GM19023 (cell line): ENCODE measurements around the gene CLDN5.

Experiments used
- ATAC-seq: cut with Tn5 transposase; IDR thresholded peaks from one replicate; pipeline ENCODE4 v1.9.1; 2021; ENCODE audit warnings: mild to moderate bottlenecking, moderate library complexity; ENCODE audit not compliant: unreplicated experiment

The CLDN5 gene

DNA sequence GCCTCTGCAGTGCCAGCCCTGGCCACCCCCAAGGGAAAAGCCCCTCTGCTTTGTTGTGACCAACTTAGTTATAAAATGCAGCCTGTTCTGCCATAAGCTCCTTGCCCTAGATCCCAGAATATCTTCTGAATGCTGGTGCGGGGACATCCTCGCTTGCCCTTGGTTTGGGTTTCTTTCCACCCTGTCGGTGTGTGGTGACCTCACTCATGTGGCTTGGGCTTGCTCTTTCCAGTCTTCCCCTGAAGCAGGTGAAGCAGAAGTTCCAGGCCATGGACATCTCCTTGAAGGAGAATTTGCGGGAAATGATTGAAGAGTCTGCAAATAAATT, 16.7 kb downstream of the CLDN5 start:
- no peak for ATAC-seq

- ATAC-seq = no peak
Observed at GRCh38 chr22:19506212-19506611, 18.0 kb downstream of the CLDN5 start.

DNA sequence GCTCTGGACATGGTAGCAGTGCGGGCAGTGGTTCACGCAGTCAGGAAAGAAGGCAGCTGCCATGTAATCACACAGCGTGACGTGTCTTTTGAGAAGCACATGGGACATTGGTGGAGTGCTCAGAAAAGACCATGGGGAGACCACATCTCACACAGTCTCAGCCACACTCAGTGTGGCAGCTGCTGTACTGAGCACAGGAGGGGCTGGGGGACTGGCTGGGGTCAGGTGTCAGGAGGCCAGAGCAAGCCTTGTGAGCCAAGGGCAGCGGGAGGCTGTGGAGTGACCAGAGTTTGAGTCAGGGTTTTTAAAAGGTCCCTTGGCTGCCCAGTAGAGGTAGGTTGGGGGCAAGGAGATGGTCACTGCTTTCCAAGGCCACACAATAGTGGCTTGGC, 18.5 kb downstream of the CLDN5 start:
- no peak for ATAC-seq

GRCh38 chr22:19504900-19505734, 19.1 kb downstream of the CLDN5 start:
- ATAC-seq = no peak

- no peak for ATAC-seq
Observed at GRCh38 chr22:19503869-19504268, 20.3 kb downstream of the CLDN5 start.

DNA sequence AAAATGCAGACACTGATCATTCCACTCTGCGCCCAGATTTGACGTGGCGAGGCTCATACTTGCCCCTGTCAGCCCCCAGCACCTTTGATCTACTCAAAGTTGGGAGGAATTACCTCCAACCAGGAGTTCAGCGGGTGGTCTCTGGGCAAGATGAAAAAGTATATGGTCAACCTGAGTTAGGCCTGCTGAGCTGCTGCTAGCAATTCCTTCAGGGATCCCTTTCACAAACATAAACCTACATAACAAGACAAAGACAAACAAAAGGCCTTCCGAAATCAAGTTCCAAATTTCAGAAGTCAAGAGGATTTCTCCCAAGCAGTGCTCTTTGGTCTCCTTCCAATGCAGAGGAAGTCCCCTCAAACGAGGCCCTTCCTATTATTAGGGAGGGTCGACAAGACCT, 20.8 kb downstream of the CLDN5 start:
- ATAC-seq = no peak

DNA sequence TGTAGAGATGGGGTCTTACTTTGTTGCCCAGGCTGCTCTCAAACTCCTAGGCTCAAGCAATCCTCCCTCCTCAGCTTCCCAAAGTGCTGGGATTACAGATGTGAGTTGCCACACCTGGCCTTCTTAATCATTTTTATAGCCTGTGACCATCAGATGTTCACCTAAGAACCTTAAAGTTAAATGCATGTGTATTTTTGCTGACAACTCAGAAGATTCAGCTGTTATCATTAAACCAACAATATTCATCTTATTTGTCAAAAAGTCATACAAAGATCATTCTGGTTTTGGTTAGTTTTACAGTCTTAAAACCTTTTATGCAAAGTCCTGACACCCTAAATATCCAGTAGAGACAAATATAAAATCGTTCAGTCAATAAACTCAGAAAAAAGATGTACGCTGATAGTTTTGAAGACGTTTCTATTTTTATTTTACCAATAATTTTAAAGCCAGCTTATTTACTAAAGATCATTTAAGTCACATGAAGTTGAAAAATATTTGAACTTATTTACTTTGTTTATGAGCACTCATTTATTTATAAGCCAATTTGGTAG, 22.2 kb downstream of the CLDN5 start:
- no peak for ATAC-seq

GRCh38 chr22:19499880-19500242, 24.3 kb downstream of the CLDN5 start:
- ATAC-seq = no peak

DNA sequence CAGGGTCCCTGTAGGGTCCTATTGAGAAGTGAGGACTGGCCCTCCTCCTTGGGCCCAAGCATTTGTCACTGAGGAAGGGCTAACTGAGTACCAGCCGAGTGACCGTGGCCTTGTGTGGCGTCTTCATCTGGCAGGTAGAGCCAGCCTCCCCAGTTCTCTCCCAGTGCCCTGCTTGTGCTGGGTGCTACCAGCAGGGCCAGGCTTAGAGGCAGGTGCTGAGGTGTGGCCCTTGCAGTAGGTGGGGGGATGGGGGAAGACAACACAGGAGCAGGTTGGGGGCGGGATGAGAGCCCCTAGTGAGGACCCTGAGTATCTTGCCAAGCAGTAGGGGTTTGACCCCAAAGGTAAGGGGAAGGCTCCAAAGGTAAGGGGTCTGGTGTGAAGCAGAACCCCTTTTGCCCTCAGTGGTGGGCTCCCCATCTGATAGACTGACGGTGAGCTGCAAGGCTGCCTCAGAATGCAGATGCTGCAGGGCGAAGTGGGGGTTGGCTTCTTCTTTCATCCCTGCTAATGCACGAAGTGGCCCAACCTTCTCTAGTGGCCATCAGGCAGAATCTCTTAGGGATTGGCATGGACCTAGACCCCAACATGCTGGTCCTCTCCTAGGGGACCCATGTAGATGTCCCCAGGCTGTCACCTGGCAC, 24.9 kb downstream of the CLDN5 start:
- no peak for ATAC-seq

DNA sequence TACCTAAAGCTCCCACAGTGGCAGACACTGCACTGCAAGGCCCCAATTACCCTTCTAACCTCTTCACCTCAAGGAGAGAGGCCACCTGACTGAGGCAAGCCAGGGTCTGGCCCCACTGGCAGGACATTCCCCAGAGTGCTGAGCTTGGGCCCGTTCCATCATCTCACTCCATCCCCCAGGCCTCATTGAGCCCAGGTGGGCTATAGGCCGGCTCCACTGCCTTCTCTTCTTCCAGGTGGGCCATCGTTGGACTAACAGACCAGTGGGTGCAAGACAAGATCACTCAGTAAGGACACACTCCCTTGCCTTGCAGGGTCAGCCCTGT, 25.4 kb downstream of the CLDN5 start:
- no peak for ATAC-seq

- ATAC-seq = no peak
Observed at GRCh38 chr22:19498154-19498865, 25.9 kb downstream of the CLDN5 start.

DNA sequence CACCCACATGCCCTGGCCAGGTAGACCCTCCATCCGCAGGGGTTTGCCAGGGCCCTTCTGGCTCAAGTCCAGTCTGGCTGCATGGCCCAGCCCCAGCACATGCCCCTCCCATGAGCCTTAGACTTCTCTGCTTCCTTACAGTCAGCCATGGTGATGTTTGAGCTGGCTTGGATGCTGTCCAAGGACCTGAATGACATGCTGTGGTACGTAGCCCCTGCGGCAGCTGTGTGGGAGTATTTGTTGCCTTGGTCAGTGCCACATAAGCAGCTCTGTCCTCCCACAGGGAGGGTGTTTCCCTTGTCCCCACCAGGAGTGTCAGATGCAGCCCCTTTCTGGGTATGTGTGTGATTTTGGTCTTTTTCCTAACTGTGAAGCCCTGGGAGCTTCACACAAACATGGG, 27.0 kb downstream of the CLDN5 start:
- ATAC-seq = no peak

DNA sequence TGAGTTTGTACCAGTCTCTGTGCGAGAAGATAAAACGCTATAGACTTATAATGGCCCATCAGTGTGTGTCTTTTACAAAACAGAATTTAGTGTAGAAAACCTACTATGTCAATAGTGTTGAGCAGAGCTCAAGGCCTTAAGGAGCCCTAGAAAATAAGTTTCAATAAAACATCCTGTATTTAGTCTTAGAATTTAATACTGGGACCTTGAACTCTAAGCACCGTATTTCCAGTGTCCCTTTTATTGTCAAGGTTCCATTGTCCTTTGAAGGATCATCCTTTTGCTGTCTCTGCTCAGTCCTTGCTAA, 27.9 kb downstream of the CLDN5 start:
- no peak for ATAC-seq

GRCh38 chr22:19495562-19496323, 28.5 kb downstream of the CLDN5 start:
- no peak for ATAC-seq

DNA sequence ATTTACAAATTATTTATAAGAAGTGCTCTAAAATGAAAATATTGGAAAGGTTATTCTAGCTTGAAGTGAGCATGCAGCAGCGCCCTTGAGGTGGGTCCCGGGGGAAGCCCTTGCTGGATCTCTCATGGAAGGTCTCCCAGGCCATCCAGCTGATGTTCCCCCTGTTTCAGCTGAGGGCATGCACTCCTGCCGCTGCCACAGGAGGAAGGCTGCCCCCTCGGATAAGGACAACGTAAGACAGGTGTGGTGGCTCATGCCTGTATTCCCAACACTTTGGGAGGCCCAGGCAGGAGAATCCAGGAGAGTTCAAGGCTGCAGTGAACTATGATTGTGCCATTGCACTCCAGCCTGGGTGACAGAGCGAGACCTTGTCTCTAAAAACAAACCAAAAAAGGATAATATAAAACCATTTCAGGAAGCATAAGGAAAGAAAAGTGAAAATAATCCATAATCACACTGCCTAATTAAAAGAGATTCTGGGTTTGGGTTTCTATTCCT, 29.5 kb downstream of the CLDN5 start:
- ATAC-seq = no peak

DNA sequence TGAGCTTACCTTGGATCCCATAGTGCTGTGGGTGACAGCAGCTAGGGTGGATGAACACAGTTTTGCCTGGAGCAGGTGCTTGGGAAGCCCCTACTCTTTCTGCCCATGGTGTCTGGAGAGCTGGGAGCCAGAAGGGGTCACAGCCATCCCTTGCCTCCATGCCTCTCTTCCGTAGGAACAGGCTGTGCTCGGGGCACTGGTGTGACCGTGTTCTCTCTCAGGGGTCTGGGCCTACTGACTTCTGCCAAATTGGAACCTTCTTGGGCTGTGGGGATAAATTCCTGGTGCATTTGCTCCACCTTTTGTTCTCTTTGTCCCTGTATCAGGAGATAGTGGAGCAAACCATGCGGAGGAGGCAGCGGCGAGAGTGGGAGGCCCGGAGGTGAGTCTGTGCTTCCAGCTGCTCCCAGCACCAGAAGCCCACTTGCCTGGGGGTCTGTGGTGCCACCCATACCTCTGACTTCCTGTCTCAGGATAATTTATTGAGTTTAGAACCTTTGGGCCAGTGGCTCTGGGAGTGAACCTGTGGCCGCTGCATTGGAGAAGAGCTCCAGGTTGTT, 30.1 kb downstream of the CLDN5 start:
- ATAC-seq = no peak

- no peak for ATAC-seq
Observed at GRCh38 chr22:19492504-19493174, 31.6 kb downstream of the CLDN5 start.

GRCh38 chr22:19490628-19491230, 33.5 kb downstream of the CLDN5 start:
- no peak for ATAC-seq

- no peak for ATAC-seq
Observed at GRCh38 chr22:19488884-19489843, 35.0 kb downstream of the CLDN5 start.
